ENCODE results near the gene SERINC2. TPM values are rescaled to one million over a fixed set of nuclear protein-coding genes. Genes with fewer than 3 reads are reported as not detected.
A peak's percentile ranks its signal among the peaks of the same experiment; 100 is the strongest.
"Not testable (repeated sequence)": the region's sequence is repeated elsewhere in the genome, so short reads cannot be mapped to it uniquely, and the experiment has no call there.

SERINC2 gene
- total RNA-seq, 1 donor from 2014 or later, result 122 TPM

DNA sequence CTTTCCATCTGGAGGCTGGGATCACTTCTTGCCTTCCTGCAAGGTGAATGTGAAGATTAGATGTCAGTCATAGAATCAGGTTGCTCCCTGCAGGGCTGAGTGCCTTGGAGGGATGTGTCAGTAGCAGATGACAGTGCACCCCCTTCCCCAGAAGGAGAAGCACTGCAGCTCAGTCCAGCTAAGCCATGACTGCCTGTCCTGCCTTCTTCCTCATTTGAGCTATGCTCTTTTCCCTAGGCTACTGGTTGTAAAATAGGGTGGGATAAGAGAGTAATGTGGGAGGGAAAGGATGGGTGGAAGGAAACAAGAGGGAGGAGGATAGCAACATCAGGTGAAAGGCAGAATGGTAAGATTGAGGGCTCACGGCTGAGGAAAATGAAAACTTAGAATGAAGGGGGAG is 29.0 kb upstream of the SERINC2 start:
- DNase-seq (ENCODE audit: low spot score), result no peak

GRCh38 chr1:31386576-31387243 is 26.3 kb upstream of the SERINC2 start:
- DNase-seq (ENCODE audit: low spot score), result not testable (repeated sequence)

DNA sequence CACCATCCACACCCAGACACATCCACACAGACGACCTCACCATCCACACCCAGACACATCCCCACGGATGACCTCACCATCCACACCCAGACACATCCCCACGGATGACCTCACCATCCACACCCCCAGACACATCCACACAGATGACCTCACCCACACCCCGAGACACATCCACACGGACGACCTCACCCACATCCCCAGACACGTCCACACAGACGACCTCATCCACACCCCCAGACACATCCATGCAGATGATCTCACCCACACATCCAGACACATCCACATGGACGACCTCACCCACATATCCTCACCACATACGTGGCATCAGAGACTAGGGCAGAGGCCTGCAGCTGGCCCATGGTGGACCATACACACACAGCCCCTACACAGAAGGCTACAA is 25.4 kb upstream of the SERINC2 start:
- DNase-seq (ENCODE audit: low spot score), result no peak

GRCh38 chr1:31389616-31390015 is 23.4 kb upstream of the SERINC2 start:
- no peak for DNase-seq (ENCODE audit: low spot score)

GRCh38 chr1:31390071-31390470 is 22.9 kb upstream of the SERINC2 start:
- DNase-seq (ENCODE audit: low spot score), result no peak

GRCh38 chr1:31393463-31393862 is 19.6 kb upstream of the SERINC2 start:
- no peak for DNase-seq (ENCODE audit: low spot score)

DNA sequence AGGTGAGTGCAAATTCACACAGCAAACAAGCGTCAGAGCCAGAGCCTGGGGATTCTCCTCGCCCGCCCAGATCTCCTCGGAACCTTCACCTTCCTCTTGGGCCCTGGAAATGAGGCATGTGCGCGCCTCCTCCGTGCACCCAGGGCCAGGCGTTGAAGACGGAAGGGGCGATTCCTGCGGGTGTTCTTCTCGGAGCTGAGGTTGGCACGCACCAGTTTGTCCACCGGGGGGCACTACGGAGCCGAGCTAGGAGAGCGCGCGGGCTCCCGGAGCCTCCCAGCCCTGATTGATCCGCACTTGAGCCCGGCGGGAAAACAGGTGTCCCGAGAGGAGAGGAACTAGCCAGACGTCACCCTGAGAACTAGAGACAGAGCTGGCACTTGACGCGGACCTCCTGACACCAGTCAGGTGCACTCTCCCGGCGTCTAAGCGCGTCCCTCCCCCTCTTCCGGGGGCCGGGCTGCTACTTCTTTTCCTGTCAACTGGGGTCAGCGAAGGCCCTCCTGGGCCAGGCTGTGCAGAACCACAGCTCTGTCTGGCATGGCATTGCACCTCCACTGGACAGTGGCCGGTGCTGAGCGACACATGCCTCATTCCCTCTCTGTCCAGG is 18.3 kb upstream of the SERINC2 start:
- peak; percentile 86 for DNase-seq (ENCODE audit: low spot score)

DNA sequence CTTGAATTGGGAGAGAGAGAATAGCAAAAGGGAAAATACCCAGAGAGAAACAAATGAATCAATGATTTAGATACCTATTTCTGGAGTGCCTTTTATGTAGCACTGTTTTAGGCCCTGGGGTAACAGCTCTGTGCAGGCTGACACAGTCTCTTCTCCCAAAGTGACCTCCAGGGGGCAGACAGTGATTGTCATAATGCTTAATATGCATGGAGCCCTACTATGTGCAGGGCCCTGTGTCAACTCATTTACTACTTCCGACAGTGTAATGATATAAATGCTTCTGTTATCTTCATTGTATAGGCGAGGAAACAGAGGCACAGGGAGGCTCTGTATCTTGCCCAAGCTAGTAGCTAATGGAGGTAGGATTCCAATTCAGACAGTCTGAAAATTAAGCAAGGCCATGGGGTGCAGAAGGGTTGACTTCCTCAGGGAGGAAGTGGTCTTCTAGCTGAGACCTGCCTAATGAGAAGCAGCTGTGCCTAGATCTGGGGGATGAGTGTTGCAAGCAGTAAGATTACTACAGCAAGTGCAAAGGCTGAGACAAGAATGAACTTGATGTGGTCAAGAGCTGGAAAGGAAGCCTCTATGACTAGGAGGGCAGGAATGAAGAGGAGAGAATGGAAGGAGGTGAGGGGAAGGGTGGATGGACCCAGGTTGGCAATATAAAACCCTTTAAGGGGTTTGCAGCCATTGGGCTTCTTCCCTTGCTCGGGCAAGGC is 16.2 kb upstream of the SERINC2 start:
- DNase-seq (ENCODE audit: low spot score), result no peak

DNA sequence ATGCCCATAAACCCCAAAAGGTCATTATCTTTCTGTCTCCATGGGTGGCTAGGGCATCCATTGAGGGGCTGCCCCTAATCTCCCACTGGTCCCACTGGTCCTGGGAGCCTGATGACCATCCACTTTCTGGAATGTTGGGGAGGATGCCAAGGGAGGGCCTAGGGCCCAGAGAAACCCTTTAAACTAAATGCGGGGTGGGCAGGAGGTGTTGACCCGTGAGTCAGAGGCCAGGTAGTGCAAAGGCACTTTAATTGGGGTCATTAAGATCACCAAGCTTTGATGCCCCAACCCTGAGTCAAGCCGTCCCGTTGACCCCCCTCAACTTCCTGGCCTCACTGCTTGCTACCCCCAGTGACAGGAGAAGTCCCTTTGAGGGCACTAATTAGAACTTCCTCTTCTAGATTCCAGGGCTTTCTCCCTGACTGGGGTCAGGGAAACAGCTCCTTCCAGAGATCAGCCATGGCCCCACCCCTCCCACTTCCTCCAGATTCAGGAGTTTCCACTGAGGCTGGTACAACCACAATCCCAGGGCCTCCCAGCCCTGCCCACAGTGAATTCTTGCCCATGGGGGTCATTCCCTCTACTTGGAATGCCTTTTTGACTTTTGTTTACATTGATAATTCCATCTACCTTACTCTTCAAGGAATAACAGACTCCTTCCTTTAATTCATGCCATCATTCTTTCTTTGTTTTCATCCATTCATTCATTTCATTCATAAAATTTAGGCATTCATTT is 15.5 kb upstream of the SERINC2 start:
- DNase-seq (ENCODE audit: low spot score), result no peak

- no peak for DNase-seq (ENCODE audit: low spot score)
These were observed 14.8 kb upstream of the SERINC2 start for GRCh38 chr1:31398246-31398645.

- DNase-seq (ENCODE audit: low spot score), result no peak
These were observed 13.0 kb upstream of the SERINC2 start for GRCh38 chr1:31399976-31400375.

DNA sequence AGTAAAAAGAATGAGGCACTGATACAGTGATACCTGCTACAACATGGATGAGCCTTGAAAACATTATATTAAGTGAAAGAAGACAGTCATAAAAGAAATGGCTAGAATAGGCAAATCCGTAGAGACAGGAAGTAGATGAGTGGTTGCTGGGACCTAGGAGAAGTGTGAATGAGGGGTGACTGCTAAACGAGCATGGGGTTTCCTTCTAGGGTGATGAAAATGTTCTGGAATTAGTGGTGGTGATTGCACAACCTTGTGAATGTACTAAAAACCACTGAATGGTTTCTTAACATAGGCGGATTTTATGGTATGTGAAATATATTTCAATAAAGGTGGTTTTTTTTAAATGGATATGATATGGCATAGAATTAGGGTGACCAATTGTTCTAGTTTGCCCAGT is 12.6 kb upstream of the SERINC2 start:
- no peak for DNase-seq (ENCODE audit: low spot score)

DNA sequence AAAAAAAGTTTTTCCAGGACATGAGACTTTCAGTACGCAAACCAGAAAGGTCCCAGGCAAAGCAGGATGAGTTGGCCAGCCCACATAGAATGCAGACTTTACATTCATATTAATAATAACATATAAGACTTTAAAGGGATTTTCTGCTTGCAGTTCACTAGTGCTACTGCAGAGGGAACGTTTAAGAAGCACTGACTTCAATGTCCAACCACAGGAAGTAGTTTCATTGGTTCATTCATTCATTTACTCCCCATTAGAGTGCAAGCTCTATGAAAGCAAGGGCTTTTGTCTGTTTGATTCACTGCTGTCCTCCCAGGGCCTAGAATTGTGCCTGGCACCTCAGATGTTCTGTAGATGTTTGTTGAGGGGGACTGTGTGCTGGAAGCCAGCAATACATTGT is 11.8 kb upstream of the SERINC2 start:
- no peak for DNase-seq (ENCODE audit: low spot score)

- DNase-seq (ENCODE audit: low spot score), result no peak
These were observed 7.3 kb upstream of the SERINC2 start for GRCh38 chr1:31405578-31406245.

DNA sequence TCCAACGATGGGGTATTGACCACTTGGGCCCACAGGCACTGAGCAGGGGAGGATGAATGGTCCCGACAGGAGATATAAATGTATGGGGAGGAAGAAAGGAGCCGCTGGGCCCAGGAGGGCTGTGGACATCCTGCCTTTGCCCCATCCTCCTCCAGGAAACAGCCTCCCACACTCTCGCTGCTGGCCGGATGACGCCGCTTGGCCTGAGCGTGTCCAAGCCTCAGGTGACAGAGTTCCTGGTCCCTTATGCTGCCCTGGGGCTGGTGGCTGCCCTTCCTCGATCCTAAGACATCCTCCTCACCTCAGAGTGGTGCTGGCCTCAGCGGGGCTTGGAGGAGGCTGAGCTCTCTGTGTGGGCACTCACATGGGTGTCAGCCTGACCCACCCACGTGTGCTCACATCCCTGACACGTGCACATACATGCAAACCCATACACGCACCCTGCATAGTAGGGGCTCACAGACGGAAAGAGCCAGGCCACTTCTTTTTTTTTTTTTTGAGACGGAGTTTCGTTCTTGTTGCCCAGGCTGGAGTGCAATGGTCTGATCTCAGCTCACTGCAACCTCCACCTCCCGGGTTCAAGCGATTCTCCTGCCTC is 5.9 kb upstream of the SERINC2 start:
- no peak for DNase-seq (ENCODE audit: low spot score)

DNA sequence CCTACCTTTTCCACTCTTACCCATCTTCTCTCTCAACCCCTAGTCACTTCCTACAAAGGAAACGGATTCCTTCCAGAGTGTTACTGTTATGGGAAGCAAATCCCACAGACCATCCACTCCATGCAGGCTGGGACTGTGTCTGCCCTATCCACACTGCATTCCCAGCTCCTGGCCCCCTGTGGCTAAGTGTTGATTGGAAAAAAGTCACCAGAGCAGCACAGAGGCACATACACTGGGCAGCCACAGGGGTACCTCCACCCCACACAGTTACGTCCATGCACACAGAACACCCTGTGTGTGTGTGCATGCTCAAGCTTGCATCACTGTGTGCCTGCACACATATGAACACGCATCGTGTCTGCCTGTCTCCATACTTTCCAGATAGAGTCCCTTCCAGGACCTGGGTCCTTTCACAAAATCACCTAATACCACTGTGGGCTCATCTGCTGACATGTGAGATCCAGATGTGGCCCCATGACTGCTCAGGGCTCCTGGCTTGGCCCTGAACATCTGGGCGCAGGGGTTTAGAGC is 4.2 kb upstream of the SERINC2 start:
- DNase-seq (ENCODE audit: low spot score), result no peak

- DNase-seq (ENCODE audit: low spot score), result no peak
These were observed 2.8 kb upstream of the SERINC2 start for GRCh38 chr1:31409946-31410858.

- DNase-seq (ENCODE audit: low spot score), result no peak
These were observed 2.1 kb upstream of the SERINC2 start for GRCh38 chr1:31410871-31411270.

GRCh38 chr1:31412205-31412604 is 808 bp upstream of the SERINC2 start:
- DNase-seq (ENCODE audit: low spot score), result no peak

GRCh38 chr1:31413405-31414001 is 490 bp downstream of the SERINC2 start:
- peak; percentile 75 for DNase-seq (ENCODE audit: low spot score)
